Activated naive CD4-positive, alpha-beta T cell treated with anti-CD3 and anti-CD28 coated beads, Interleukin-2, amount 50 U/mL, for 16 hours (primary cell): ENCODE measurements around the gene IGFLR1.
"Not testable (repeated sequence)": the region's sequence is repeated elsewhere in the genome, so short reads cannot be mapped to it uniquely, and the experiment has no call there.

ENCODE experiments used
- DNase-seq: peaks from one replicate; pipeline ENCODE4 v3.0.0-alpha.2; 2020

Gene IGFLR1

GRCh38 chr19:35704218-35704617 lies 38.0 kb downstream of the IGFLR1 start, which contains the start of gene ZBTB32:
Gene ZBTB32 (plus strand): TSS chr19:35704558. CDS start chr19:35714627, 10,069 bp downstream.
- no peak for DNase-seq

GRCh38 chr19:35703343-35703742 lies 38.9 kb downstream of the IGFLR1 start:
- no peak for DNase-seq

GRCh38 chr19:35702223-35703012 lies 39.8 kb downstream of the IGFLR1 start:
- DNase-seq = peak; percentile 94

DNA sequence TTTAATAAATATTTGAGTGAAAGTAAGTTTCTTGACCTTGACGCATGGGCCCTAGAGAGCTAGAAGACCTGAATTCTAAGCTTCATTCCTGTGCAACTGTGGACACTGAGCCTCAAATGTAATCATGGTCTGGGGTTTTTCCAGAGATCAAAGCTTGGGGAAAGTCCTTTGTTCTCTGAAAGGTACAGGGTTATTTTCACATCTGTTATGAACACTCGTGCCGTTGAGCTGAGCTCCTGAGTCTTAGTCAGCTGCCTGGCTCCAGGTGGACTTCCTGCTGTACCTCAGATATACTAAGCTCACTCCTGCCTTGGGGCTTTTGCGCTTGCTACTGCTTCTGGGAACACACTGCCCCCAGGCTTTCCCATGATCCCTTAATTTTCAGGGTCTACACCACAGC lies 45.4 kb downstream of the IGFLR1 start:
- DNase-seq = no peak

DNA sequence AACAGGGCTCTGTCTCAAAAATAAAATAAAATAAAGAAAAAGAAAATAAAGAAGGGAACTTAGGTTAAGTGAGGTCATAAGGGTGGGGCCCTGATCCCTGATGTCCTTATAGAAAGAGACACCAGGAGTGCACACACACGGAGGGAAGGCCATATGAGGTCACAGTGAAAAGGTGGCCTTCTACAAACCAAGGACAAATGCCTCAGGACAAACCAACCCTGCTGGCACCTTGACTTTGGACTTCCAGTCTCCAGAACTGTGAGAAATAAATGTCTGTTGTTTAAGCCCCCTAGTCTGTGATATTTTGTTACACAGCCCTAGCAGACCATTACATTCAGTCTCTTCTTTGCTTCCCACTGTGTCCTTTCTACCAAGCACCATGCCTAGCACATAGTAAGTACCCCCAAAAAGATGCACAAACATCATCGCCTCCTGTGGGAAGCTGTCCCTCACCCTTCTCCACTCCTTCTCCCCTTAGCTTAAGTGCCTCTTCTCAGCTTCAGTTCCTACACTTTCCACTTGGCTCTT lies 46.3 kb downstream of the IGFLR1 start:
- no peak for DNase-seq

DNA sequence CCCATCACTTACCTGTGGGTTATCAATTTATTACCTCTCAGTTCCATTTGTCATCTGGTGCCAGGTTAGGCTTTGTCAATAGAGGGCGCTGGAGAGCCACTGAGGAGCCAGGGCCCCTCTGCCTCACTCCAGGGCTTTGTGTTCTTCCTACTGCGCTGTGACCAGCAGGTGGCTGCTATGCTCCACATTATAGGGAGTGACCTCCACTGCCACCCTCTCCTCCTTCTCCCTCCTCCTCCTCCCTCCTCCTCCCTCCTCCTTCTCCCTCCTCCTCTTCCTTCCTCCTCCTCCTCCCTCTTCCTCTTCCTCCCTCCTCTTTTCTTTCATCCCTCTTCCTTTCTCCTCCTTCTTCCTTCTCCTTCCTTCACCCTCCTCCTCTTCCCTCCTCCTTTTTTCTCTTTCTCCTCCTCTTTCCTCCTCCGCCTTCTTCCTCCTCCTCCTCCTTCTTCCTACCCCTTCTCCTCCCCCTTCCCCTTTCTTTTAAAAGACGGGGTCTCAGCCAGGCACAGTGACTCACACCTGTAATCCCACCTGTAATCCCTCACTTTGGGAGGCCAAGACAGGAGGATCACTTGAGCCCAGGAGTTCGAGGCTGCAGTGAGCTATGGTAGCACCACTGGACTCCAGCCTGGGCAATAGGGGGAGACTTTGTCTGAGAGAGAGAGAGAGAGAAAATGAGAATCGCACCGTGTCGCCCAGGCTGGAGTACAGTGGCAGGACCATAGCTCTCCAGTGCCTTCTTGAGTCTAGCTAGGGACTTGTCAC lies 48.2 kb downstream of the IGFLR1 start:
- peak; percentile 89 for DNase-seq

GRCh38 chr19:35693422-35693821 lies 48.8 kb downstream of the IGFLR1 start:
- DNase-seq = no peak

DNA sequence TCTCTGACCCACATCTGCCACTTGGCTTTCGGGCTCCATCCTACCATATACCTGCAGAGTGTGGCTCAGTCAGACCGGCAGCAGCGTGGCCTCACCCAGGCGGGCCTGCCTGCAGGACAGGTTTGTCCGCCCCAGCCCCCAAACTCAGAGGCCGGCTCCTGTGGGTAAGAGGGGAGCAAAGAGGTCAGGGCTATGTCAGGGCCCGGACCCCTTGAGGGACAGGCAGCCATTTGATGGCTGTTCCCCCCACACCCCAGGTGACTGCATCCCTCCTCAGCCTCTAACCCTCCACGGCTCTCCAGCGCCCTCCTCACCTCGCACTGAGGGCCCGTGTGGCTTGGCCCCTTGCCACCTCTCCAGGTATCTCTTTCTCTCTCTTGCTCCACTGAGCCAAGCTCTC lies 50.2 kb downstream of the IGFLR1 start:
- DNase-seq = no peak

DNA sequence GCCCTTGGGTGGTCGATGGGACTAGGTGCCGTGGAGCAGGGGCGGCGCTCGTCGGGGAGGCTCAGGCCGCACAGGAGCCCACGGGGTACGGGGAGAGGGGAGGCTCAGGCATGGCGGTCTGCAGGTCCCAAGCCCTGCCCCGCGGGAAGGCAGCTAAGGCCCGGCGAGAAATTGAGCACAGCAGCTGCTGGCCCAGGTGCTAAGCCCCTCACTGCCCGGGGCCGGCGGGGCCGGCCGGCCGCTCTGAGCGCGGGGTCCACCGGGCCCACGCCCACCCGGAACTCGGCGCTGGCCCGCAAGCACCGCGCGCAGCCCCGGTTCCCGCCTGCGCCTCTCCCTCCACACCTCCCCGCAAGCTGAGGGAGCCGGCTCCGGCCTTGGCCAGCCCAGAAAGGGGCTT lies 51.1 kb downstream of the IGFLR1 start:
- not testable (repeated sequence) for DNase-seq

DNA sequence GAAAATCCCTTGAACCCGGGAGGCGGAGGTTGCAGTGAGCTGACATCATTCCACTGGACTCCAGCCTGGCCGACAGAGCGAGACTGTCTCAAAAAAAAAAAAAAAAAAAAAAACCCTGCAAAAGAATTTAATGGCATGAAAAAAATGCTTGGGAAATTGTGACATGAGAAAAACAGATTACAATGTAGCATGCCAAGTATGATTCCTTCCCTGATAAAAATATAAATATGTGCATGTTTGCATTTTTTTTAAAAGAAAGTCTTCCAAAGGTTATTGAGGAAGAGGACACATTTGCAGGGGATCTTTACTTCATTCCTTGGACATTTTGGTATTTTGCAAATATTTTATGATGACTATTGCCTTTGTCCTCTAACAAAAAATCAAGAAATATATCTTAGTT lies 52.4 kb downstream of the IGFLR1 start:
- DNase-seq = no peak
